ENCODE data around the gene APCDD1L.

The APCDD1L gene

DNA sequence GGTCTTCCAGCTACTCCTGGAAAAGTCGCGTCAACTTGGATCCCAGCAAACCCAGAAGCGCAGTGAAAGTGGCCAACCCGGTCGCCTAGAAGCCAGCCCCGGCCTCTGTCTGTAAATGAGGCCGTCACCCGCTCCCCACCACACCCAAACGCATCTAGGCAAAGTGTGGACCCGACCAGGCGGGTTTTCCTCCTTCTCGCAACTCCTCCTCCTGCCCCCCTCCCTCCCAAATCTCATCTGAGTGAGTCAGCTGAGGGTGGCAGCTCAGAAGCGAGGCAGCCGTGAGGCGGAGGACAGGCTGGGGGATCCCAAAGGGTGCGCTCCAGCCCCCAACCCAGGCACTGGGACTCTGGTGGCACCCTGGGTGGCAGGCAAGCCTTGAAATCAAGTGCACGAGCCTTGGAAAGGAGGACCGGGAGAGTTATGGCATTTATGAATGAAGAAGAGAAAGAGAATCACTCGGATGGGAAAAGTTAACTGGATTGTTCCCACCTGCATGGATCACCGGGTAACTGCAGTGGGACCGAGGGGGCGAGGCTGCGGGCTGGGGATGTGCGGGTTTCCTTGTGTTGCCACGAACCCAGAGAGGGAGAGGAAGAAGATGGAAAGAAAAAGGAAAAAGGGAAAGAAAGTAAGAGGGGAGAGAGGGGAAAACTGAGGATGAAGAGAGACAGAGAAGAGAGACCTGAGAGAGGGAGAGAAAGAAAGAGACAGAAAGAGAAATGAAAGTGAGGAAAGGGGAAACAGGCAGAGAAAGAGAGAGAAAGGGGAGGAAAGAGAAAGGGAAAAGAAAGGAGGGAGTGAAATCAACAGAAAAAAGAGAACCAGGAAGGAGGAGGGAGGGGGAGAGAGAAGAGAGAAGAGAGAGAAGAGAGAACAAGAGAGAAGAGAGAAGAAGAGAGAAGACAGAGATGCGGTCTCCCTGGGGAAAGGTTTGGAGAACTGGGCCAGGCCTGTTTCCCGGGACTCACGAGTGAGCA lies at the start of gene APCDD1L:
Gene APCDD1L (minus strand): TSS at position 167 of the 980 bp plus-strand sequence. CDS start 692 bp downstream, outside the sequence.
- no peak for DNase-seq

DNA sequence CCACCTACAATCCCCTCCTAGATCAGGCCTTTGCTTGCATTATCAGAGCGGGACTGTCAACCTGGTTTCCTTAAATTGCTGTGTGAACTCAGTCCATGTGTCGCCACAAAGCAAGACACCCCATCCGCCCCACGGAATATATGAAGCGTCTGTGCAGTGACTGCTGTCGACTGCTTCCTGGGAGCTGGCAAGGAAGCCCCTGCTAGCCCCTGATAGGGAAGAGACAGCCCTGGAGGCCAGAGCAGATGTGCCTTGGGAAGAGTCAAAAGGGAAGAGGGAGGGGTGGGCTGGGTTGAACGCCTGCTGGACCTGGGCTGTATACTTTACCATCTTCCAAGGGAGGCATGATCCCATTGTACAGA lies 44.1 kb upstream of the APCDD1L start:
- DNase-seq, result no peak

DNA sequence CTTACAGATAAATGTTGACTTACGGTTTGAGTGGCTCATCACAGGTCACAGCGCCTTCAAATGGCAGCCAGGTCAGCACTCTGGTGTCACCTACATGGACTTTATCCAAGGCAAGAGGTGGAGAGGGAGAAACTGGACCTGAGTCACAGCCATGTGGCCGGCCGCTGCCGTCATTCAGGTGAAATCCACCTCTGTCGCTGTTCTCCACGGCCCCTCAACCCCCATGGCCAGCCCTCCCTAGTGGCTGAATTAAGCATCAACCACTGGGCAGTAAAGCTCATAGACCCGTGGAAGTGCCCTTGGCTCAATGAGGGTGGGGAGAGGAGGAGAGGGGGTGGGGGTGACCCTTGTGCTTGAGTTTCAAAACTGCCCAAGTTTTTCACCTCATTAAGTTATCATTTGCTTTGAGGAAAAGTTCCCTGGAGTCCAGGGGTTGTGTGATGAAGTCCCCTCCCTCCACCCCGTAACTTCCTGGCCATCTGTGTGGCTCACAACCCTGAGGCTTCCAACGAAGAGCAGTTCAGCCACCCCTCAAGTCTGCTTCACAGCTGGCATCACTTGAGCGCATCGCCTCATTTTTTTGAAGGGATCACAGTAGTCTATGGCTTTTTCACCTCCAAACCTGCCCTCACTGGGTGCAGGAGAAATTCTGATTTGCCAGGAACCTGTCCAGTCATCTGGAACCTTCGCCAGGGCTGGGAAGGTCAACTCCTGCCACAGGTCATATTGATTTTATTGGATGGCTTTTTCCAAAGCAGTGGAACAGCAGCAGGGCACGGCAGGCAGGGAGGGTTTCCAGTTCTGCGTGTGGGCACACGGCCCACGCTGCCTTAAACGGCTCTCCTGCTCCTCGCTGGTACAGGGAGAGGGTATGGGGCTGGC lies 43.5 kb upstream of the APCDD1L start:
- no peak for DNase-seq

DNA sequence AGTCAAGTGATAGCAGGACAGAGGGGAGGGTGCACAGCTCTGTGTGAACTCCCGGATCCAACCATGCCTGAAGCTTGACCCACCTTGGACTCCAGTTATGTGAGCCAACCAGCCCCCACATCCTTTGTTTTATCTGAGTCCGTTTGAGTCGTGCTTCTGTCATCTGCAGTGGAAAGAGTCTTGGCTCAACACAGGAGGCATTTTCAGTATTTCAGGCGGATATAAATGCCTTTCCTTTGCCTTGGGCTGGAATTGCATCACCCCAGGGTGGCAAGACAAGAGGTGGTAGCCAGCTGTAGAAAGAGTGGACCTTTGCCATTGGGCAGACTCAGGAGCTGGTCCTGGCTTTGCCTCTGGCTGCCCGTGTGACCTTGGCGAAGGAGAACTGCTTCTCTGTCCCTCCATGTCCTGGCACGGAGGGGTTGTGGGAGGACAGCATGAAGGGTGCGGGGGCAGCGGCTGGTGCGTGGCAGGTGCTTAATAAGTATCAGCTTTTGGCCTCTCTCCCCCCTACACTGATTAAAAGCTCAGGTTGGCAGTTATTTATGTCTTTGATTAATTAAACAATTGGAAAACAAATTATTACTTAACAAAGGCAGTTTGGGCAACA lies 42.6 kb upstream of the APCDD1L start:
- DNase-seq, result no peak

DNA sequence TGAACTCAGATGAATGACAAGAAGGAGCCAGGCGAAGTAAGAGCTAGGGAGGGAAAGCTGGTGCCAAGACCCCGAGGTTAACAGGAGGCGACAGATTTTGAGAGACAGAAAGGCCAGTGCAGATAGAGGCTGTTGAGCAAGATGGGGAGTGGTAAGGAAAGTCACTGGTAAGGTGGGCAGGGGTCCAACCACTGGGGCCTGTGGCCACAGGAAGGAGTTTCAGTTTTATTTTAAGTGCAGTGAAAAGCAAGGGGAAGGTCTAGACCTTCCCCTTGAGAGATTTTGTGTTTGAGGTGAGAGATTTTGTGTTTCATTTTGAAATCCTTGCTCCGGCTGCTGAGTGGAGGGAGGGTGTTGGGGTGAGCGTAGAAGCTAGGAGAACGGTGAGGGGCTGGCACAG lies 41.8 kb upstream of the APCDD1L start:
- DNase-seq, result no peak

DNA sequence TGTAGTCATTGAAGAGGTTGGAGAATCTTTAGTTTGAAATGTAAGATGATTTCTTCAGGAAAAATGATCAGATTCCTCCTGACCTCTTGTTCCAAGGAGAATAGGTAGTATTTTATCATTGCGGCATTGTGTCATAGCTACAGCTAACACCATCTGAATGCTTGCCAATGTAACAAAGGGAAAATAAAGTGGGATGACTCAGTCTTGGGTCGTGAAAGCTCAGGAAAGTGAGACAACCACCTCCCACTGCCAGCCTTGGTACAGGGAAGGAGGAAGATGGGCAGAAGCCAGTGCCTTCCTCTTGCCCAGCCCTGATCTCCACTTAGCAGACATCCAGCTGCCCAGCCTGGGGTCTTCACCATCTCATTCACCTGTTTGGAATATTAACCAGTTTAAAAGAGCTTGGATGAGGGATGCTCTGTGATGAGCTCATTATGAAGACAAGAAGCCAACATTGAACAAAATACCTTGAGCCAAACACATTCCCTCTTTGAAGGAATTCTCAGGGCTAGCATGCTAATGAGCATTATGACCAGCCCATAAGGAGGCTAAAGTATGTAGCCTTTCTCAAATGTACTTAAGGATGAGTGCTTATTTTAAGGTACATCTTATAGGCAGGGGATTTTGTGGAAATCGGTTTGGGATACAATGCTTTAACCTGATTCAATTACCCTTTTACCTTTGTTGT lies 40.0 kb upstream of the APCDD1L start:
- no peak for DNase-seq

DNA sequence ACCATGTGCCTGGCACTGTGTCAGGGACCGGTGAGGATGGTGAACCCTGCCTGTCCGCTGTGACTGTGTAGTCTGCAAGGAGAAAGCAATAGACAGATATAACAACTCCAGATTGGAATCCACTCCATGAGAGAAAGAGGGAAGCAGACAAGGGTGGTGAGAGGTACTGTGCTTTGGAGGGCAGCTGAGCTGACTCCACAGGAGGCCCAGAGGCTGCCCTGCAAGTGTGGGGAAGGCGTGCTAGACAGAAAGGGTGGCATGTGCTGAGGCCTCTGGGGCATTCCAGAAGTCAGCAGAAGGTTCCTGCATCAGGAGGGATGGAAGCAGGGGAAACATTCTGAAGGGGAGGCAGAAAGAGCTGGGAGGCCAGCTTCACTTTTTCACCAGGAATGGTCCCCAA lies 39.3 kb upstream of the APCDD1L start:
- DNase-seq, result no peak

DNA sequence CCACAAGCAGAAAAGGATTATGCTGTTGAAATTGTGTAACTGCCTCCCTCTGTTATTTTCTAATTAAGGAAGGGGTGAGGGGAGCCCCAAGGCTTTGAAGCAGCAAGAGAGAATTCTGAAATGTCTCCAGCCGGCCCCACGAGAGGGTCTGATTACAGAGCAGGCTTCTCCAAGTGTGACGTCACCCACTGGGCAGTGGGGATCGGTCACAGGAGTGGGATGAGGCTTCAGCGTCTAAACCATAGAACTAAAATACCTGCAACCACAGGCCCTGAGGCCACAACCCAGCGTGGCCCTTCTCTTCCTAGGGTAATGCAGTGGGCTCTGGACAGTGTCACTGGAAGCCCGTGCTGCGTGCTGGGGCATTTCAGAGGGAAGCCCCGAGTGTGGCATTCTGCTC lies 38.6 kb upstream of the APCDD1L start:
- no peak for DNase-seq

DNA sequence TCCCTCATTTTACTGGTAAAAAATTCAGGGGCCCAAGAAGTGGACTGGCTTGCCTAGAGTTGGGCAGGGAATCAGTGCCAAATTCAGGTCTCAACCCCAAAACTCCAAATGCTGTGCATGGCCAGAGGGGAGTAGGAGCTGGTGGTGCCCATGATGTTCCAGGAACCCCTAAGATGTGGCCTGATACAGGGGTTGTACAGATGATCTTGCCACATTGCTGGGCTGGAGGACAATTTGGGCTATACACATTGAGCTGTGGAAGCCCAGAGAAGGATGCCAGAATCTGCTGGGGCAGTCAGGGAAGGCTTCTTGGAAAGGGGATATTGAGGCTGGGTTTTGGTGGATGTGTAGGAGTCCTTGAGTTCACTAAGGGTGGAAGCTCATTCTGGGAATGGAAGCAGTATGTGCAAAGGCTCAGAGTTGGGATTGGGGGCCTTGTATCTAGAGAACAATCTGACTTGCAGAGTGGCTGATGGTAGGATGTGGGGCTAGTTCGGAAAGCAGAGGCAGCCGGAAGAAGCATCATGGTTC lies 38.0 kb upstream of the APCDD1L start:
- no peak for DNase-seq

DNA sequence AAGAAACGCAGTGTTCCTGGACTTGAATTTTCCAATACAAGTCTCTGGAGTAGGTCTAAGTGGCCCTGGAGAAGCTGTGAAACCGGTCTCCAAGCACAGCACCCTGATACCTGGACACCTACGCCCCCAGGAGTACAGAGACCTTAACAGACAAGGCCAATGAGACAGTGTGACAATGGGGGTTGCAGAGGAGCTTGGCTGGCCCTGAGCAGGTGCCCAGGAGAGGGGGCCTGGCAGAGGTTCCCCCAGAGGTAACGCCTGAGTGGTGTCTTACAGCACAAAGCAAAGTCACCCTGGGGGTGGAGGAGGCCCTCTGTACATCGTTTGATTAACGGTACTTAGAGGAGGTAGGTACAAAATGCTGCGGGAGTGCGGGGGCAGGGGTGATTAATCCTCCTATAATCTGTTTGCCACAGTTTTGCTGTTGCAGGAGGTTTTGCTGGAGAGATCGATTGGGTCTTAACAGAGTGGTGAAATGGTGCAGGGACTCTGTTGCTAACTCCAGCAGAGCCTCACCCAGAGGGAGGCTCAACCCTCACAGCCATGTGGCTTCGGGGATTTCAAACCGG lies 37.3 kb upstream of the APCDD1L start:
- DNase-seq, result no peak

DNA sequence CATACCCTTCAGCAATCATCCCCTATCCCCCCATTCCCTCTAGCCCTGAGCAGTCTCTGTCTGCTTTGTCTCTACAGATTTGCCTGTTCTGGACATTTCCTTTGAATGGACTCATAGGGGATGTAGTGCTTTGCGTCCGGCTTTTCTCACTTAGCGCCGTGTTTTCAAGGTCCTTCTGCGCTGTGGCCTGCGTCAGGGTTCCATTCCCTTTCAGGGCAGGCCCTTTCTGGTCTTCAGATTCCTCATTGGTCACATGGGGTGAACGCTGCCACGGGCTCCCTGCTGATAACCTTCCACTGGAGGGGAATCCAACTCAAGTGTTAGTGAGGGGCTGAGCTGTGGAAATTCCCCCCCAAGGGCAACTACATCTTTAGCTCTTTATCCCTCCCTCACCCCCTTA lies 36.4 kb upstream of the APCDD1L start:
- DNase-seq, result no peak

DNA sequence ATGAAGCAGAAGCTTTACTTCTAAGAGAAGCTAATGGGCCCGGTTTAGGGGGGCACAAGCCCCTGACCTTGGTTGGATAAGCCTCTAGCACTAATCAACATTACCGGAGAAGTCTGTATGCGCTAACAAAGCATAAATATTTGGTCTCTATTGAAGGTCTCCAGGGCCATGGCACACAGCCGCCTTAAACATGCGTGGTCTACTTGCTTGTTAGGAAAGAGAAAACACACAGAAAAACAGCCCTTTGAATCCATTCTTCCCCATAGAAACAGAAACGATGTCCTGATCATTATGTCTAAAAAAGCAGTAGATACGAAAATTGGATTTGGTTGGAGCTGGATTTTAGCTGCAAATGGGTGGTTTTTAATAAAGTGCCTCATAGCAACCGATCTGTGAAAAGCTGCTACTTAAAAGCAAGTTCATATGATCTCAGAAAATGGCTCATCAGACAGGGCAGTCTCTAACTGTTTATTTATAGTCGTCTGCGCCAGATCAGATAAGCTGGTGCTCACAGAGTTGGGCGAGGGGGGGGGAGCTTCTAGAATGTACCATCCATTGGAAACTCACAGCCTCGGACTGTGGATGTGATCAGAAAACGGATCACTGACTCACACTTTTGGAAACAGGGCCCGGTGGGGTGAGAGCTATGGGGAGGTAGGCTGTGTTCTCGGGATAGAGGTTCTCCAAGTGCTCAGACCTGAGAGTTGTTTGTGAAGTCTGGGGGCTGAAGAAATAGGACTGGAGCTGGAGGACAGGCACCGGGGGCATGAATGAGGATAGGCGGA lies 35.3 kb upstream of the APCDD1L start:
- DNase-seq, result no peak

DNA sequence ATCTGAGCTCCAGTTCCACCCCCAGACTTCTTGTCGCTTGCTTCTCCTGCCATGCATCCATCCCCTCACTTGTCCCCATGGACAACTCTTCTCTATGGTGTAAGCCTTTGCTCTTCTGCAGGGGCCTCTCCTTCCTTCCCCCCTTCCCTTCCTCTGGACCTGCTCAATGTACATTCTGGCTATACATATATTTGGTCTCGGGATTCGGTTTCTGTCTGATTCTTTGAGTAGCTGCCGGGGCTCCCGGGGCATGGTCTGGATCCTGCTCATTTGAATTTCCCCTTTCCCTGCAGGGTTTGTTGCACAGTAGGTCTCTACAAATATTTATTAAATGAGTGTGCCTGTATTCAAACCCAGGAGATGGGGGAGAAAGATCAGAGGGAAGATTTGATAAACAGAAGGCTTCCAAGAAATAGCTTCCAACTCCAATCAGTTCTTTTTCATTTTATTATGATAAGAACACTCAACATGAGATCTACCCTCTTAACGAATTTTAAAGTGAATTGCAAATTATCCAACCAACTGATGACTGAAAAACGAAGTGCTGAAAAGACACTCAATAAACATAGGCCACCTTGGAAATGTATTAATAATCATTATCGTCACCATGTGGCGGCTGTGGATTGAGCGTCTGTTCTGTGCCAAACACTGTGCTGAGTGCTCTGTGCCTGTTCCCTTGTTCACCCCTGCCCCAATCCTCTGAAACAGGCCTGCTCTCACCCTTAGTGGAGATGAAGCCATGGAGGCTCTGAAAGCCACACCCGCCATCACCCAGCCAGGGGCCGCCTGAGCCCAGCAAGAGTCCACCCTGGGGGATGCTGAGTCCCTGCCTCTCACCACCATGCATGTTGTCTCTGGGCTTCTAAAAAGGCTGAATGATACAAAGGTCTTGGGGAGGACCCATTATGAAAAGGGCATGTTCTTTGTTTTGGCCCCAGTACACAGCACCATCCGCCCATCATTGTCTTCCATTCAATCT lies 34.3 kb upstream of the APCDD1L start:
- DNase-seq, result no peak

DNA sequence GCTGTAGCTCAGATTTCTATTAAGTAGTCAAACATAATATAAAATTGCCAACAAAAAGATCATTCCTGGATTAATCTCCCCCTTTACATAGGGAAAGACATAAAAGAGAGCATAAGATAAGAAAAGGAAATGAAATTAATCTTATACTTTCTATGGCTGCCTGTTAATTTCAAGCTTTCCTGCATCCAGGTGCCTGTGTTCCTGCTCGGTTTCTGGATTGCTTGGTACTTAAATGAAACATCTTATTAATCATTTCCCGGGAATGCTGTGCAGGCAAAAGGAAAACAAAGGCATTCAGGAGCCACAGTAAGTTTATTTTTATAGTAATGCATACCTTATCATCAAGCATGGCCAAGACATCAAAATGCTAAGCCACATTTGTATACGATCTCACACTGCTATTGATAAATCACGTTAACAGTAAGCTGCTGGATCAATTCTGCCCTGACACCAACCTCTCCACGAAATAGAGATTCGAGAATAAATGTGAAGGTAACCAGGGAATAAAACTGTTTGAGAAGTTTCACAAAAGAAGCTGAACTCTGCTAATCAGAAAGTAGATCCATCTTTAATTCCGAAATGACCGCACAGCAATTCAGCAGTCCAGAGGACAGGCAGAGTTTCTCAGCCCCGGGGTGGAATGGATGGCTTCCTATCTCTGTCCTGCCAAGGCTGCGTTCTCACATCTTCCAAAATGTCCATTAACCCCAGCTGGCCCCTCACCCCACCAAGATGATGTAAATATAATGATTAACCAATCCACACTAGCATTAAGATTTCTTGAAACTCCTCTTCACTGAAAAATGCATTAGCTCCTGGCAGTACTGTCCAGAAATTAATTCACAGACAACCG lies 32.6 kb upstream of the APCDD1L start:
- no peak for DNase-seq

DNA sequence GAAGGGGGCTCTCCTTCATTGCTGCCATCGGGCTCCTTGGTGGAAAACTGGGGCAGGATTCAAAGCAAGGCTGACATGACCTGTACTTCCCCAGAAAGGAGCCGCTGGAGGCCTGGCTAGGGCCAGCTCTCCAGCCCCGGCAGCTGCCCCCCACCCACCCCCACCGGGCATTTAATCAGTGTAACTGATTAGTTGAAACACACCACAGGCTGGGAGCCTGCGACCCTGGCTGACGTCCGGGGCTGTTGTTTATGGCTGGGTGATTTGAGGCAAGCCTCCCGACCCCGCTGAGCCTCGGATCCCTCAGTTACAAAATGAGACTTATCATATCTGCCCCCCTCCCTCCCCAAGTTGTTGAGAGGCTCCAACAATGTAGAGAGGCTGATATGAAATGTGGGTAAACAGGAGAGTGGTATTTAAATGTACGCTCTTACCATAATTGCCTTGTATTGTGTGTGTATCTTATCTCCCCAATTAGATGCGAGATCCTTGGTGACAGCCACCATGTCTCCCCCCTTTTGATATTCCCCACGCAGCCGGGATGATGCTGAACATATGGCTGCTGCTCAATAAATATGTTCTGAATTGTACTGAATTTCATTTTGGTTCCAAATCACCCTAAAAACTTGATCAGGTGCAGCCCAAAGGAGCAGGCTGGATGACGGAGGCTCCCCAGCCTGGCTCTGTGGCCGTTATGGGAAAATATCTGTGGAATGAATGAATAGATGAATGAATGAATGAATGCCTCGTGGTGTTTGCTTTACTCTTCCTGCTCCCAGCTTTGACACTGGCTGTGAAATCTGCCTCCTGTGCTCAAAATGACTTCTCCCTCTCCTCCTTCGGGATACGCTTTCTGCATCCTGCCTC lies 31.8 kb upstream of the APCDD1L start:
- DNase-seq, result no peak

DNA sequence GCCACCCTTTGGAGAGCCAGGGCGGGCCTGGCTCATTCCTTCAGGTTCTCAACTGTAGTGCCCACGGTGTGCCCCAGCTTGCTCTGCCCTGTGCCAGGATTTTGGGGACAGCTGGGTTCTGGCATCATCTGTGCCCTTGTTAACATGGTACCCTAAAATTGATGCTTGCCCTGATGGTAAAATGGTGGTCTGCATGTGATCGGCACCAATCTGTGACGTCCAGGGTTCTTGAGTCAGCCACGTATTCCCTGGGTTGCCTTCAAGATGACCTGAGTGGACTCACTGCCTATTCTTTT lies 31.2 kb upstream of the APCDD1L start:
- no peak for DNase-seq

DNA sequence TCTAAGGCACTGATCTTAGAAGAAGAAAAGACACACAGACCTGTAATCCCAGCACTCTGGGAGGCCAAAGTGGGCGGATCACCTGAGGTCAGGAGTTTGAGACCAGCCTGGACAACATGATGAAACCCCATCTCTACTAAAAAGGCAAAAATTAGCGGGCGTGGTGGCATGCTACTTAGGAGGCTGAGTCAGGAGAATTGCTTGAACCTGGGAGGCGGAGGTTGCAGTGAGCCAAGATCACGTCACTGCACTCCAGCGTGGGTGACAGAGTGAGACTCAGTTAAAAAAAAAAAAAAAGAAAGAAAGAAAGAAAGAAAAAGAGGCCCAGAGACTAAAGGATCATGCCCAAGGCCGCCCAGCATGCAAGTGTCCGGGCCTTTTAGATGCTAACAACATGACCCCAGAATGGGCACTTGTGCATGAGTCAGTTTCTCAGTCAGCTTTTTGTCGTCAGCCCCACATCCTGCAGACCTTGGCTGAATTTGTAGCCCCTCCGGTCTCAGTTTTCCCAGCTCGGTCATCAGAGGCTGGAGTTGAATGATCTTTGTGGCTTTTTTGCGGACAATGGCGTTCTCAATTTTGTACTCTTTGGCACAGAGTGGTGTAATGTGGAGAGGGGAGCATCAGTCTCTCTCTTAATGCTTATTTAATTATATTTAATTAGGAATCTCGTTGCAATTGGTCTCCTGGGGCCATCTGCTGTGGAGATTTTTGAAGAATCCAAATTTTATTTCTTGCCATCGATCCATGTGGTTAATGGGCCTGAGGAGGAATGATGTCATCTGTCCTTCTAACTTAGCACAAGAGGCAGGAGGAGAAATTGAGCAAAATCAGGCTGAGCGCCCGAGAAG lies 30.6 kb upstream of the APCDD1L start:
- DNase-seq, result no peak

Measured in NCI-H2171 treated with DMSO at 0.1 percent for 48 hours (cell line).